H1 (cell line): ENCODE data around the gene CHST1. TPM values are rescaled to one million over a fixed set of nuclear protein-coding genes. Genes with fewer than 3 reads are reported as not detected.

Experiments
- CTCF ChIA-PET: fragments of 300-600 bp; sonication (Branson Sonifier 250); formaldehyde crosslinking; loops from one replicate; lab custom pipeline; 2021; ENCODE audit not compliant: partially characterized antibody; lab: Charles Lee
- POLR2A ChIA-PET: fragments of 300-600 bp; sonication (Branson Sonifier 250); formaldehyde crosslinking; loops from one replicate; lab custom pipeline; 2021; ENCODE audit warnings: inconsistent platforms; ENCODE audit not compliant: partially characterized antibody; lab: Charles Lee
- DNase-seq, 2 experiments: peaks; one replicate each; pipeline versions ENCODE4 v3.0.0 to v3.0.0-alpha.2; 2010 to 2022; ENCODE audit warnings: low spot score in 2 of 2, low read depth in 1 of 2, mixed read lengths in 1 of 2
- FAIRE-seq: peaks from 2 replicates; lab custom pipeline; 2011; peaks lifted over from hg19 to GRCh38; lab: Jason Lieb, UNC
- H2AFZ ChIP-seq: 2 replicates; pipeline ENCODE4 v1.8.1; 2012; ENCODE audit warnings: low read length, inconsistent platforms
- H2AK5ac ChIP-seq: 2 replicates; pipeline ENCODE4 v1.6.1; 2013; ENCODE audit warnings: low read depth, low read length
- H2BK120ac ChIP-seq: replicated peaks from 2 replicates; pipeline ENCODE3; 2013; ENCODE audit warnings: low read depth, low read length, inconsistent platforms
- H2BK12ac ChIP-seq: 2 replicates; pipeline ENCODE4 v1.6.1; 2013; ENCODE audit warnings: low read depth, low read length
- H2BK15ac ChIP-seq: 2 replicates; pipeline ENCODE4 v1.6.1; 2013; ENCODE audit warnings: low read length
- H2BK20ac ChIP-seq: 2 replicates; pipeline ENCODE4 v1.6.1; 2013; ENCODE audit warnings: low read length
- H2BK5ac ChIP-seq: 2 replicates; pipeline ENCODE4 v1.6.1; 2013; ENCODE audit warnings: low read depth, low read length
- H3K14ac ChIP-seq: 2 replicates; pipeline ENCODE4 v1.6.1; 2013; ENCODE audit warnings: inconsistent platforms; ENCODE audit not compliant: insufficient read length
- H3K18ac ChIP-seq: 2 replicates; pipeline ENCODE4 v1.6.1; 2013; ENCODE audit warnings: low read length; ENCODE audit errors: extremely low read depth
- H3K23ac ChIP-seq: 2 replicates; pipeline ENCODE4 v1.6.1; 2013; ENCODE audit warnings: inconsistent platforms; ENCODE audit not compliant: insufficient read length
- H3K23me2 ChIP-seq: 2 replicates; pipeline ENCODE4 v1.6.1; 2013; ENCODE audit warnings: low read depth, low read length
- H3K27ac ChIP-seq: 2 replicates; pipeline ENCODE4 v1.6.1; 2011; ENCODE audit warnings: low read depth, low read length, inconsistent platforms
- H3K27me3 ChIP-seq, 4 experiments: replicated peaks in 1 of 4; 1 replicate in 1 of 4; 2 replicates in 3 of 4; pipeline versions ENCODE4 v1.6.1 to v1.8.1; 2011 to 2013; ENCODE audit warnings: low read length in 3 of 4, mild to moderate bottlenecking in 3 of 4, inconsistent platforms in 2 of 4, mixed read lengths in 2 of 4, moderate library complexity in 1 of 4; ENCODE audit not compliant: control insufficient read depth in 3 of 4, insufficient read depth in 3 of 4; ENCODE audit errors: extremely low read depth in 1 of 4
- H3K36me3 ChIP-seq, 4 experiments: 2 replicates each; pipeline versions ENCODE4 v1.6.1 to v1.8.1; 2011 to 2013; ENCODE audit warnings: mild to moderate bottlenecking in 4 of 4, low read length in 3 of 4, moderate library complexity in 2 of 4, control low read depth in 1 of 4, inconsistent platforms in 1 of 4; ENCODE audit not compliant: insufficient read depth in 4 of 4, control insufficient read depth in 2 of 4
- H3K4ac ChIP-seq: replicated peaks from 2 replicates; pipeline ENCODE3; 2013; ENCODE audit warnings: low read length, low read depth, mixed read lengths, inconsistent platforms; ENCODE audit not compliant: insufficient read length
- H3K4me1 ChIP-seq, 4 experiments: replicated peaks in 1 of 4; 1 replicate in 1 of 4; 2 replicates in 3 of 4; pipeline versions ENCODE4 v1.6.1 to v1.8.1; 2011 to 2013; ENCODE audit warnings: low read length in 3 of 4, inconsistent platforms in 2 of 4, mixed read lengths in 1 of 4; ENCODE audit not compliant: insufficient read depth in 4 of 4, control insufficient read depth in 3 of 4
- H3K4me2 ChIP-seq, 2 experiments: 2 replicates each; pipeline versions ENCODE4 v1.6.1 to v1.8.1; 2011 to 2013; ENCODE audit warnings: low read depth in 2 of 2, low read length in 2 of 2, control low read depth in 1 of 2, inconsistent platforms in 1 of 2, mild to moderate bottlenecking in 1 of 2; ENCODE audit not compliant: insufficient read depth in 1 of 2
- H3K4me3 ChIP-seq, 4 experiments: fragments of 200-600, 300-600 bp in 1 of 4; sonication (generic), shearing (Covaris generic), sonication (Bioruptor Twin) in 1 of 4; 2 replicates each; pipeline versions ENCODE4 v1.5.1 to v1.8.1; 2011 to 2016; ENCODE audit warnings: low read length in 4 of 4, low read depth in 3 of 4, control low read depth in 2 of 4, inconsistent platforms in 2 of 4, mild to moderate bottlenecking in 2 of 4, mixed read lengths in 1 of 4, moderate library complexity in 1 of 4; ENCODE audit not compliant: insufficient read depth in 2 of 4; ENCODE audit errors: extremely low read depth in 1 of 4
- H3K56ac ChIP-seq: replicated peaks from 2 replicates; pipeline ENCODE3; 2013; ENCODE audit warnings: low read depth, mild to moderate bottlenecking, mixed read lengths, low read length, inconsistent platforms; ENCODE audit not compliant: insufficient read length
- H3K79me1 ChIP-seq: 2 replicates; pipeline ENCODE4 v1.6.1; 2013; ENCODE audit warnings: low read depth, low read length, control low read depth
- H3K79me2 ChIP-seq, 2 experiments: 2 replicates each; pipeline versions ENCODE4 v1.6.1 to v1.8.1; 2012 to 2013; ENCODE audit warnings: low read length in 2 of 2, mild to moderate bottlenecking in 2 of 2, inconsistent platforms in 1 of 2; ENCODE audit not compliant: insufficient read depth in 2 of 2, control insufficient read depth in 1 of 2
- H3K9ac ChIP-seq, 4 experiments: replicated peaks in 1 of 4; 1 replicate in 1 of 4; 2 replicates in 3 of 4; pipeline versions ENCODE4 v1.6.1 to v1.8.1; 2011 to 2013; ENCODE audit warnings: low read depth in 3 of 4, low read length in 3 of 4, control low read depth in 2 of 4, mild to moderate bottlenecking in 2 of 4, moderate library complexity in 2 of 4, inconsistent platforms in 1 of 4; ENCODE audit errors: extremely low read depth in 1 of 4
- H3K9me3 ChIP-seq, 2 experiments: 2 replicates each; pipeline versions ENCODE4 v1.6.1 to v1.8.1; 2012 to 2013; ENCODE audit warnings: mild to moderate bottlenecking in 2 of 2, moderate library complexity in 2 of 2, control low read depth in 1 of 2, inconsistent platforms in 1 of 2, low read depth in 1 of 2, low read length in 1 of 2, mixed read lengths in 1 of 2; ENCODE audit not compliant: insufficient read depth in 2 of 2
- H4K20me1 ChIP-seq, 2 experiments: replicated peaks in 1 of 2; 2 replicates each; pipeline versions ENCODE3 to v1.8.1; 2011 to 2013; ENCODE audit warnings: inconsistent platforms in 2 of 2, low read length in 2 of 2, mild to moderate bottlenecking in 1 of 2; ENCODE audit not compliant: insufficient read depth in 2 of 2, control insufficient read depth in 1 of 2
- H4K5ac ChIP-seq: 2 replicates; pipeline ENCODE4 v1.6.1; 2013; ENCODE audit warnings: low read length, low read depth, mixed read lengths, inconsistent platforms; ENCODE audit not compliant: insufficient read length
- H4K8ac ChIP-seq: 2 replicates; pipeline ENCODE4 v1.8.0; 2013; ENCODE audit warnings: mild to moderate bottlenecking, moderate library complexity, low read length, inconsistent platforms; ENCODE audit not compliant: insufficient read depth; ENCODE audit errors: extremely low read depth
- H4K91ac ChIP-seq: replicated peaks from 2 replicates; pipeline ENCODE3; 2013; ENCODE audit warnings: low read length, mixed read lengths, inconsistent platforms; ENCODE audit not compliant: insufficient read length
- CBX5 ChIP-seq: fragments of 300-800, 300-1000 bp; sonication (generic); IDR thresholded peaks from 2 replicates; pipeline ENCODE4 v1.7.1; 2016; ENCODE audit warnings: antibody characterized with exemption, low read length, low read depth
- SIX5 ChIP-seq: IDR thresholded peaks from 2 replicates; pipeline ENCODE4 v1.6.1; 2011; ENCODE audit warnings: mild to moderate bottlenecking, low read depth, low read length
- SRF ChIP-seq: IDR thresholded peaks from 2 replicates; pipeline ENCODE4 v1.6.1; 2011; ENCODE audit warnings: mild to moderate bottlenecking, low read depth, low read length, moderate library complexity
- WGBS, 2 experiments: shearing (Covaris generic) in 1 of 2; methylation state at CpG; one replicate each; pipeline versions ENCODE4 v1.1.6 to v1.1.7; 2013 to 2015; ENCODE audit warnings: low lambda C conversion rate in 2 of 2, mixed read lengths in 2 of 2, inconsistent platforms in 1 of 2, low coverage in 1 of 2, missing lambda C conversion rate in 1 of 2; ENCODE audit not compliant: insufficient replicate concordance in 2 of 2, insufficient coverage in 1 of 2, insufficient read length in 1 of 2; ENCODE audit errors: extremely low coverage in 1 of 2, missing lambda C conversion rate in 1 of 2; 5-methylcytosine and 5-hydroxymethylcytosine counted together
- polyA plus RNA-seq, 7 experiments: library from polyadenylated mRNA; depleted of rRNA in 3 of 7; stranded (reverse) in 5 of 7; unstranded in 2 of 7; fragments of >200 nt in 5 of 7; fragments of 200-250 nt in 2 of 7; gene quantifications; 1 replicate in 5 of 7; 2 replicates in 1 of 7; 4 replicates in 1 of 7; pipeline versions ENCODE4 v1.2.1 to v1.2.3, GENCODE V29; 2011 to 2013; ENCODE audit warnings: missing spikeins in 2 of 7, mixed read lengths in 2 of 7
- total RNA-seq: library from RNA; stranded (reverse); fragmentation: NEBNext Ultra II Directional; extraction: Animal tissue kit (Norgen Biotek cat#: 25700); gene quantifications from 2 replicates; pipeline ENCODE4 v1.2.1, GENCODE V29; 2021

The CHST1 gene
- total and polyA plus RNA-seq, 2 of the 8 experiments (the other 6 are each of a cell fraction or from before 2014, with no cell fraction given): 1.6 to 3.8 TPM

DNA sequence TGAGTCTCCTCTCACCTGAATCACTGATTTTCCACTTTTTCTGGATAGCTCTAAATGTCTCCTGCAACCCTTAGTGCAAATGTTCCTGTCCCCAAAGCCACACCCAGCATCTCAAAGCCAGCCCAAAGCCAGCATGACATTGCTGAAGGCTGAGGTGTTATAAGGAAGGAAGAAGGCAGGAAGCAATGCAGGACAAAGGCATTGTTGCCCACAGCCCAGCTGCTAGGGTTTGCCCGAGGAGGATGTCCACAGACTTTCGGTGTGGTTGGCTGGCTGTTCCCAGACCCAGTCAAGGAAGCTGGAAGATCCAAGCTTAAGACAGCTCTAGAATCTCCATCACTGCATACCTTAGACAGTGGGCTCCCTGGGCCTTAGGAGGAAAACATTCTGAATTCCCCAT is 23.5 kb downstream of the CHST1 start:
- POLR2A ChIA-PET: interaction anchor here (0.6 kb wide), 1 partner anchor 213 kb away, joined by 3 read pairs; no protein-coding TSS in a partner anchor
- Histone ChIP-seq H4K5ac (no peak overlapping the region), H3K18ac (no peak overlapping the region), H3K9ac (no peak overlapping the region), H3K56ac (no peak overlapping the region), H3K4me1 (no peaks in the 10 kb centered on the region), H3K23ac (no peak overlapping the region), H3K4ac (no peak overlapping the region)
- CTCF ChIA-PET: interaction anchor here (0.7 to 6.4 kb wide), 8 partner anchors 13 to 305 kb away, joined by 3 to 40 read pairs (median 3); no protein-coding TSS in a partner anchor
- TF ChIP-seq CBX5 (no peak), SRF (no peak), SIX5 (no peak)
- TF ChIP-seq, all 59 proteins: peak for 0
- Histone ChIP-seq H3K79me1 (no peaks in the 10 kb centered on the region), H4K8ac (no peak overlapping the region), H4K20me1 (no peaks in the 10 kb centered on the region), H2BK5ac (no peak overlapping the region), H3K9me3 (no peaks in the 10 kb centered on the region; a peak in 1 of 4 replicates), H3K14ac (no peak overlapping the region), H2BK120ac (no peak overlapping the region), H4K91ac (no peak overlapping the region), H3K23me2 (no peaks in the 10 kb centered on the region), H2BK12ac (no peak overlapping the region), H2BK20ac (no peak overlapping the region), H2AK5ac (no peak overlapping the region), H2AFZ (0 out of 2 replicates have a peak overlapping the region, but pooled peaks have one; percentile 18), H3K27me3 (peaks cover 0 to 2% (median 0%) of the 10 kb centered on the region in 4 experiments; a peak in 2 of 7 replicates), H3K79me2 (no peaks in the 10 kb centered on the region), H3K4me2 (no peak overlapping the region), H3K4me3 (no peak overlapping the region), H3K36me3 (no peaks in the 10 kb centered on the region), H3K27ac (no peak overlapping the region), H2BK15ac (no peak overlapping the region)
- 92% methylated on average over 2 of the region's 2 CpGs; no CpG with 5 or more reads in 1 of the 2 experiments for WGBS, 2 experiments
- no peak for DNase-seq
- no peak for FAIRE-seq
